Stimulated activated effector memory CD8-positive, alpha-beta T cell treated with anti-CD3 and anti-CD28 coated beads, Interleukin-12 subunit alpha, Interleukin-12 subunit beta, amount 100 ng/mL, for 72 hours (primary cell): ENCODE measurements around the gene NSD1.
A peak's percentile ranks its signal among the peaks of the same experiment; 100 is the strongest.

ENCODE experiments used
- ATAC-seq: fragments of 150-1000 bp; cut with Tn5 transposase; 2 replicates; pipeline ENCODE4 v1.10.0; 2021
- DNase-seq, 2 donors: peaks; one replicate each; pipeline ENCODE4 v3.0.0; 2021 to 2022; ENCODE audit warnings: low spot score in 2 of 2
- H3K27ac Mint-ChIP-seq: one replicate; pipeline ENCODE4 v1.8.0; 2022; ENCODE audit warnings: mild to moderate bottlenecking, mixed read lengths
- H3K36me3 Mint-ChIP-seq: one replicate; pipeline ENCODE4 v1.8.0; 2022; ENCODE audit warnings: mild to moderate bottlenecking, mixed read lengths
- H3K4me1 Mint-ChIP-seq: one replicate; pipeline ENCODE4 v1.8.0; 2022; ENCODE audit warnings: mixed read lengths
- H3K4me3 Mint-ChIP-seq: one replicate; pipeline ENCODE4 v1.8.0; 2022; ENCODE audit warnings: mild to moderate bottlenecking, mixed read lengths
- H3K9me3 Mint-ChIP-seq: one replicate; pipeline ENCODE4 v1.8.0; 2022; ENCODE audit warnings: mixed read lengths

NSD1 gene

DNA sequence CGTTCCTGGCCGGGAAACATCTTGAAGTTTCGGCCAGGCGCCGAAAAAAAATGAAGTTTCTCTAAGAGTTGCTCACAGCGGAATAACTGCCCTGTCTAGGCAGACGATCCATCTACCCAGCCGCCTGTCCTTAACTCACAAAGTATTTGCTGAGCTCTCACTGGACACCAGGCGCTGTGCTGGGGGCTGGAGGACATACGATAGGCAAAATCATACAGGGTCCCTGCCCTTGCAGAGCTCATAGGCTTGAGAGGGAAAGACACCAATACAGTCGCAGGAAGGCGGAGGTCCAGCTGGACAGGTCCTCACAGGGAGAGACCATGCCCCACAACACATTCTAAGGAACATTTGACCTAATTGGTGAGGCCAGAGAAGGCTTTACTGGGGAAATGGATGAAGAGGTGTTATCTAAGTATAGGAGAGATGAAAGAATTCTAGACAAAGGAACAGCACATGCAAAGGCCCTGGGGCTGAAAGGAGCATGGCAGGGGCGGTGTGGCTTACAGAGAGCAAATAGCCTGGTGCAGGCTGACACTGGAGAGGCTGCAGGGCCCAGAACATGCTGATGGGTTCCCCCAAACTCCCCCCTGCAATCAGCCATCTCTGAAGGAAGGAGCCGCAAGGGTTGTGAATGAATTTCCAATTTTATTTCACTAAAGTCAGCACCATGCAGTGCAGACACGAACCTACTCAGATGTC, 180.1 kb downstream of the NSD1 start:
- peaks cover 20% of the 10 kb centered on the region for H3K36me3 Mint-ChIP-seq
- peak overlapping the region; percentile 81 for H3K4me3 Mint-ChIP-seq
- H3K4me1 Mint-ChIP-seq, result peaks cover 54% of the 10 kb centered on the region

GRCh38 chr5:177314376-177315342, 181.1 kb downstream of the NSD1 start:
- Mint-ChIP-seq H3K4me3 (no peak overlapping the region), H3K27ac (no peak overlapping the region), H3K9me3 (no peaks in the 10 kb centered on the region), H3K36me3 (peaks cover 20% of the 10 kb centered on the region), H3K4me1 (peaks cover 48% of the 10 kb centered on the region)
- ATAC-seq, result no peak
- no peak for DNase-seq

More for the DNA sequence above, 180.1 kb downstream of the NSD1 start:
- H3K9me3 Mint-ChIP-seq, result no peaks in the 10 kb centered on the region
- no peak overlapping the region for H3K27ac Mint-ChIP-seq
- no peak for DNase-seq
- no peak for ATAC-seq

- Mint-ChIP-seq H3K9me3 (no peaks in the 10 kb centered on the region), H3K4me3 (no peak overlapping the region), H3K27ac (no peak overlapping the region), H3K36me3 (peaks cover 20% of the 10 kb centered on the region), H3K4me1 (peaks cover 45% of the 10 kb centered on the region)
- no peak for ATAC-seq
- no peak for DNase-seq
Observed at GRCh38 chr5:177315411-177315810, 181.8 kb downstream of the NSD1 start.

GRCh38 chr5:177316005-177316404, 182.4 kb downstream of the NSD1 start:
- DNase-seq (no peak), ATAC-seq (no peak)
- H3K4me3 Mint-ChIP-seq, result no peak overlapping the region
- no peak overlapping the region for H3K27ac Mint-ChIP-seq
- H3K36me3 Mint-ChIP-seq, result peaks cover 17% of the 10 kb centered on the region
- H3K4me1 Mint-ChIP-seq, result peaks cover 39% of the 10 kb centered on the region
- no peaks in the 10 kb centered on the region for H3K9me3 Mint-ChIP-seq

DNA sequence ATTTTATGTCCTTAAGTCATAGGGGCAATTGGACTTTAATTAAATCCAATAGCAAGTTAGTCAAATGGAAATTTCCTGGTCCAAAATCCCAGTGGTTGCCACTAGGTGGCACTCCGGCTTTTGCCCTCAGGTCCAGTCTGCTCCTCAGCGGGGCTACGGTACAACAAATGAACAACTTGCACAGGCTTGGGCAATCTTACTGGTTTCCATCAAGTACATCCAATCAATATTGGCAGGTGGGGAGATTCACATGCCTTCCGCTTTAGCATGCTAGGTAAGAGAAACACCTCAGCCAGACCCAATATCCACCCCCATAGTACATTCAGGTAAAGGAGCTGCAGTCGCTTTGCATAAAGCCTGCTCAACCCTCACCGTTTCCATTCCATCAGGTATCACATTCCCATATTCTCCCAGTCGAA, 184.4 kb downstream of the NSD1 start:
- Mint-ChIP-seq H3K9me3 (no peaks in the 10 kb centered on the region), H3K4me3 (no peak overlapping the region), H3K4me1 (peaks cover 20% of the 10 kb centered on the region), H3K36me3 (peaks cover 19% of the 10 kb centered on the region), H3K27ac (no peak overlapping the region)
- DNase-seq (peak; percentile 69 to 87), ATAC-seq (peak; percentile 75)

- no peak for DNase-seq
- Mint-ChIP-seq H3K36me3 (peaks cover 28% of the 10 kb centered on the region), H3K4me3 (no peak overlapping the region), H3K9me3 (no peaks in the 10 kb centered on the region), H3K27ac (no peak overlapping the region), H3K4me1 (peaks cover 12% of the 10 kb centered on the region)
- no peak for ATAC-seq
Observed at GRCh38 chr5:177319913-177320588, 186.5 kb downstream of the NSD1 start.

DNA sequence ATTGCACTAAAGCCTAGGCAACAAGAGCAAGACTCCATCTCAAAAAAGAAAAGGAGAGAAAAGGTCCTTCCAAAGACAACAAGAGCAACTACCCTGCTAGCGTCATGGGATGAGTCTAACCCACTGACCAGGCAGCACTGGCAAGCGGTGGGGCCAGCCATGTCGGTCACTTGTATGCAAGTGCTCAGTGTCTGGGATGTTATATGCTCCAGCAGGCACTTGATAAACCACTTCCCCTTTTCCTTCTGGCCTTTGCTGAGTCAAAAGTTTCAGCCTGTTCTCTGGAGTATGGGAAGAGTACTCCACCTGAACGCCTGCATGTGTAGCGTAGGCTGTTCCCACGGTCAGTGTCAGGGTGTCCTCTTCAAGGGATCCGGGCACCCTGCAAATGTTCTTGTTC, 187.3 kb downstream of the NSD1 start:
- DNase-seq, result no peak
- peaks cover 26% of the 10 kb centered on the region for H3K36me3 Mint-ChIP-seq
- H3K9me3 Mint-ChIP-seq, result no peaks in the 10 kb centered on the region
- H3K4me1 Mint-ChIP-seq, result peaks cover 12% of the 10 kb centered on the region
- ATAC-seq, result no peak
- H3K27ac Mint-ChIP-seq, result no peak overlapping the region
- no peak overlapping the region for H3K4me3 Mint-ChIP-seq

DNA sequence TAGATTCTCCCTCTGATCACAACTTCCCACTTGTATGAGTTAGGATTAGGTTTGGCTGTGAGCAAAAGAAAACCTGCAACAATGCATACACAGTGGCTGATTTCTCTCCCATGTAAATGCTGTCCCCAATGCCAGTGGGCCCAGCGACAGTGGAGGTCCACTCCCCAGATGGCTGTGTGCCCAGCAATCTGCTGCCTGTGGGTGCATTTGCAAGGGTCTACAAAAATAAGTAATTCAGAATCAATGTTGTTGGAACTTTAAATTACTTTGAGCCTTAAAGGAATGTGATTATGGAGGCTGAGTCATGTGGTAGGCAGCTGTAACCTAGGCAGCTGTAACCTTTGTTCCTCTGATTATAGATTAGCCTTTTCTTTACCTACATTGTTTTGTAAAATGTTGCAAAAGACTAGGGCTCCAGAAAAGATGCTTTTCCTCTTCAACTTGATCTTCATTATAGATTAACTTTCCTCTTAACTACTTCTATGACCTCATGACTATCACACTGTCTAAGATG, 192.4 kb downstream of the NSD1 start:
- DNase-seq (no peak), ATAC-seq (no peak)
- H3K4me1 Mint-ChIP-seq, result peaks cover 27% of the 10 kb centered on the region
- no peak overlapping the region for H3K27ac Mint-ChIP-seq
- no peak overlapping the region for H3K4me3 Mint-ChIP-seq
- H3K36me3 Mint-ChIP-seq, result peaks cover 52% of the 10 kb centered on the region
- no peaks in the 10 kb centered on the region for H3K9me3 Mint-ChIP-seq

DNA sequence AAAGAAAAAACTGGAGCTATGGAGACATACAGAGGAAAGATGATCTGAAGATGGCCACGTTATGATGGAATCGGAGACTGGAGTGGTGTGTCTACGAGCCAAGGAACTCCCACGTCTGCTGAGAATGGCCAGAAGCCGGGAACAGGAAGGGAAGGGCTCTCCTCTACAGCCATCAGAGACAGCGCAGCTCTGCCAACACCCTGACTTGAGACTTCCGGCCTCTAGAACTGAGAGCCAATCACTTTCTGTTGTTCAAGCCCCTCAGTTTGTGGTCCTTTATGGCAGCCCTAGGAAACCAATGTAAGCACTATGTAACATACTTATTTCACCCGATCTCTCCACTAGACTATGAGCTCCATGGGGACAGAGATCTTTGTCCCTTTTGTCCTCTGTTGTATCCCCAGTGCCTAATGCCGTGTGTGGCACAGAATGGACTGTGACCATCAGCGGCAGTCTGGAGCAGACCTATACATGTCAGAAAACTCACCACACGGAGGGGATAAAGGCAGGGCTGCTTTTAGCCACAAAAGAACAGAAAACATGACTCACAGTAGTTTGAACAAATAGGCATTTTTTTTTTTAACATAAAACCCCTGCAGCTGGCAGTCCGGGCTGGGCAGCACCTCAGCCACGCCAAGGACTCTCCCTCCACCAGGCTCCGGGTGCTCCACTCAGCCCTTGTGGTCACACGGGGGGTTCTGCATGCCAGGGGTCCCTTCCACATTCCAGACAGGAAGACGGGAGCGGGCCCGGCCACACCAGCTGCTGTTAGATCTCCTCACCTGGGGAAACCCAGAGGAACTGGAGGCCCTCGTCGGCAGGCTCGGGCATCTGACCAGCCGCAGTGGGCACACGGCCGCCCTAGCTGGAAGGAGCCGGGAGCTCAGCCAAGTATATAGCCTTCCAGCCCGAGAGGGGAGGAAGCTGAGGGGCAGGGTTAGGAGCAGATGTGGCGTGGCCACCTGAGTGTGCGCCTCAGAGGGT, 194.3 kb downstream of the NSD1 start:
- H3K9me3 Mint-ChIP-seq, result no peaks in the 10 kb centered on the region
- H3K4me3 Mint-ChIP-seq, result peak overlapping the region; percentile 47
- H3K4me1 Mint-ChIP-seq, result peaks cover 38% of the 10 kb centered on the region
- H3K36me3 Mint-ChIP-seq, result peaks cover 68% of the 10 kb centered on the region
- ATAC-seq, result peak; percentile 90
- DNase-seq, result no peak
- H3K27ac Mint-ChIP-seq, result peak overlapping the region; percentile 80

DNA sequence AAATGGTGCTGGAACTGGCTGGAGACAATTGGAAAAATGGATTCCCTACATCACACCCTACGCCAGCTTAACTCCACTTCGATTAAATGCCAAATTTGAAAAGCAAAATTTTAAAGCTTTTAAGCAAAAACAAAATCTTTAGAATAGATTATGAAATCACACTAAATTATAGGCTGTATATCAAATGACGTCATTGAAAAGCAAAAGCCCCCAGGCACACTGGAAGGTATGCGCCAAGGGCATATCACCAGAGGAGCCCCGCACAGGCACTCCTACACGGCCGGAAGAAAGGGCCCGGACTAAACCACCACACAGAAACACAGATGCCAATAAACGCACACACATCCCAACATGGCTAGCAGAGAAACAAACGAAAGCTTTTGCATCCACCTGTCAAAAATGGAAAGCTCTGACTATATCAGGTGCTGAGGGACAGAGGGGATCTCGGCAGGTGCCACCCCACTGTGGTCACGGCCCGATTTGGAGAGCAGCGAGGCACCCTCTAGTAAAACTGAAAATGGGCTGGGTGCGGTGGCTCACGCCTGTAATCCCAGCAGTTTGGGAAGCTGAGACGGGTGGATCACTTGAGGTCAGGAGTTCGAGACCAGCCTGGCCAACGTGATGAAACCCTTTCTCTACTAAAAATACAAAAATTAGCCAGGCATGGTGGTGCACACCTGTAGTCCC, 195.1 kb downstream of the NSD1 start:
- Mint-ChIP-seq H3K27ac (no peak overlapping the region), H3K4me1 (peaks cover 43% of the 10 kb centered on the region), H3K4me3 (peak overlapping the region; percentile 47), H3K9me3 (no peaks in the 10 kb centered on the region), H3K36me3 (peaks cover 68% of the 10 kb centered on the region)
- no peak for DNase-seq
- no peak for ATAC-seq

GRCh38 chr5:177329883-177330282, 196.3 kb downstream of the NSD1 start:
- H3K4me3 Mint-ChIP-seq, result no peak overlapping the region
- DNase-seq (no peak), ATAC-seq (no peak)
- H3K4me1 Mint-ChIP-seq, result peaks cover 49% of the 10 kb centered on the region
- H3K36me3 Mint-ChIP-seq, result peaks cover 77% of the 10 kb centered on the region
- no peak overlapping the region for H3K27ac Mint-ChIP-seq
- no peaks in the 10 kb centered on the region for H3K9me3 Mint-ChIP-seq

GRCh38 chr5:177330991-177331842, 197.6 kb downstream of the NSD1 start:
- Mint-ChIP-seq H3K27ac (peak overlapping the region; percentile 74), H3K4me1 (peaks cover 56% of the 10 kb centered on the region), H3K36me3 (peaks cover 89% of the 10 kb centered on the region), H3K4me3 (no peak overlapping the region), H3K9me3 (no peaks in the 10 kb centered on the region)
- no peak for ATAC-seq
- no peak for DNase-seq
